Endothelial cell of umbilical vein (primary cell): ENCODE results near the gene NF1. TPM values are rescaled to one million over a fixed set of nuclear protein-coding genes. Genes with fewer than 3 reads are reported as not detected.

Experiments
- BruUV-seq: library from RNA; stranded (reverse); fragments of 400-500 nt; replicated peaks from 2 replicates; lab custom pipeline; 2021; lab: Mats Ljungman, UMichigan
- CTCF ChIA-PET: fragments of 300-600, 350-600 bp; sonication (Branson Sonifier 250); formaldehyde crosslinking; loops from one replicate; lab custom pipeline; 2021; ENCODE audit warnings: antibody characterized with exemption, inconsistent platforms; lab: Charles Lee
- POLR2A ChIA-PET: fragments of 300-600, 350-600 bp; sonication (Branson Sonifier 250); formaldehyde crosslinking; loops from one replicate; lab custom pipeline; 2021; ENCODE audit warnings: antibody characterized with exemption, inconsistent platforms; lab: Charles Lee
- DNase-seq: peaks from one replicate; pipeline ENCODE4 v3.0.0-alpha.2; 2011; ENCODE audit warnings: low read depth, low spot score
- FAIRE-seq: peaks from 2 replicates; lab custom pipeline; 2011; peaks lifted over from hg19 to GRCh38; lab: Jason Lieb, UNC
- H2AFZ ChIP-seq: 2 replicates; pipeline ENCODE4 v1.6.0; 2012; ENCODE audit warnings: low read depth, low read length, control low read depth, inconsistent platforms
- H3K27ac ChIP-seq: 2 replicates; pipeline ENCODE4 v1.5.1; 2011; ENCODE audit warnings: low read depth, mild to moderate bottlenecking, control low read depth, low read length, moderate library complexity; ENCODE audit not compliant: insufficient read depth
- H3K27me3 ChIP-seq, 2 experiments: 2 replicates each; pipeline versions ENCODE4 v1.6.0 to v1.6.1; 2011; ENCODE audit warnings: low read length in 2 of 2, mixed read lengths in 1 of 2; ENCODE audit not compliant: control insufficient read depth in 2 of 2, insufficient read depth in 2 of 2
- H3K36me3 ChIP-seq, 2 experiments: 2 replicates in 1 of 2; 3 replicates in 1 of 2; pipeline ENCODE4 v1.5.1; 2011; ENCODE audit warnings: low read length in 2 of 2, mild to moderate bottlenecking in 1 of 2, moderate library complexity in 1 of 2; ENCODE audit not compliant: control insufficient read depth in 2 of 2, insufficient read depth in 2 of 2; ENCODE audit errors: extremely low read depth in 1 of 2
- H3K4me1 ChIP-seq: 3 replicates; pipeline ENCODE4 v1.5.1; 2011; ENCODE audit warnings: mild to moderate bottlenecking, low read length; ENCODE audit not compliant: control insufficient read depth, insufficient read depth; ENCODE audit errors: extremely low read depth
- H3K4me2 ChIP-seq: 2 replicates; pipeline ENCODE4 v1.6.1; 2011; ENCODE audit warnings: low read length, control low read depth, mixed read lengths; ENCODE audit not compliant: insufficient read depth
- H3K4me3 ChIP-seq, 3 experiments: fragments of 200-600 bp in 1 of 3; sonication (generic), shearing (Covaris generic) in 1 of 3; replicated peaks in 1 of 3; 2 replicates each; pipeline ENCODE4 v1.5.1; 2011 to 2016; ENCODE audit warnings: control low read depth in 3 of 3, low read length in 3 of 3, mild to moderate bottlenecking in 2 of 3, inconsistent platforms in 1 of 3, low read depth in 1 of 3, moderate library complexity in 1 of 3; ENCODE audit not compliant: insufficient read depth in 1 of 3
- H3K79me2 ChIP-seq: 2 replicates; pipeline ENCODE4 v1.6.0; 2012; ENCODE audit warnings: low read length, inconsistent platforms; ENCODE audit not compliant: control insufficient read depth, insufficient read depth
- H3K9ac ChIP-seq: replicated peaks from 2 replicates; pipeline ENCODE3; 2011; ENCODE audit warnings: low read length, control low read depth; ENCODE audit not compliant: insufficient read depth; ENCODE audit errors: extremely low read depth
- H3K9me1 ChIP-seq: replicated peaks from 3 replicates; pipeline ENCODE4 v1.6.0; 2011; ENCODE audit warnings: mild to moderate bottlenecking, low read length; ENCODE audit not compliant: control insufficient read depth, insufficient read depth; ENCODE audit errors: extremely low read depth
- H3K9me3 ChIP-seq: replicated peaks from 2 replicates; pipeline ENCODE4 v1.5.1; 2012; ENCODE audit warnings: low read length, inconsistent platforms; ENCODE audit not compliant: control insufficient read depth, insufficient read depth
- H4K20me1 ChIP-seq: replicated peaks from 2 replicates; pipeline ENCODE3; 2011; ENCODE audit warnings: mild to moderate bottlenecking, low read length; ENCODE audit not compliant: control insufficient read depth, insufficient read depth; ENCODE audit errors: extremely low read depth
- EZH2 ChIP-seq: IDR thresholded peaks from 2 replicates; pipeline ENCODE4 v1.6.1; 2012; ENCODE audit warnings: borderline replicate concordance, low read depth, mild to moderate bottlenecking, moderate library complexity, low read length, inconsistent platforms; ENCODE audit not compliant: severe bottlenecking
- FOS ChIP-seq: IDR thresholded peaks from 2 replicates; pipeline ENCODE4 v1.6.1; 2011; ENCODE audit warnings: mild to moderate bottlenecking, low read length, moderate library complexity, borderline replicate concordance; ENCODE audit not compliant: insufficient read depth
- GATA2 ChIP-seq: IDR thresholded peaks from 2 replicates; pipeline ENCODE4 v1.7.0; 2011; ENCODE audit warnings: low read depth, mild to moderate bottlenecking, moderate library complexity, mixed read lengths, low read length; ENCODE audit not compliant: insufficient read length, insufficient read depth
- JUN ChIP-seq: IDR thresholded peaks from 2 replicates; pipeline ENCODE4 v1.6.1; 2011; ENCODE audit warnings: borderline replicate concordance, low read depth; ENCODE audit not compliant: insufficient read length, insufficient read depth
- MYC ChIP-seq: IDR thresholded peaks from one replicate; pipeline ENCODE4 v1.6.1; 2011; ENCODE audit warnings: mild to moderate bottlenecking, low read depth, low read length
- POLR2A ChIP-seq: IDR thresholded peaks from 2 replicates; pipeline ENCODE4 v1.6.1; 2012; ENCODE audit warnings: low read depth, mild to moderate bottlenecking, control low read depth, low read length
- POLR2AphosphoS5 ChIP-seq: IDR thresholded peaks from 2 replicates; pipeline ENCODE4 v1.6.1; 2012; ENCODE audit warnings: low read depth, mild to moderate bottlenecking, control low read depth, low read length, moderate library complexity; ENCODE audit not compliant: insufficient read depth
- dilution Hi-C: fragments of 300-500 bp; cut with MboI; formaldehyde crosslinking; loops from one replicate; pipeline ENCODE4 v1.15.0; 2019; ENCODE audit warnings: low sequenced_read_pairs; ENCODE audit not compliant: extremely low pct_ligation_motif_present
- intact Hi-C: fragments of 100-400 bp; cut with micrococcal nuclease; formaldehyde crosslinking; loops from one replicate; pipeline ENCODE4 v1.10.0; 2022
- polyA plus RNA-seq, 4 experiments: library from polyadenylated mRNA; depleted of rRNA in 3 of 4; stranded (reverse) in 3 of 4; unstranded in 1 of 4; fragments of >200 nt; gene quantifications; 2 replicates each; pipeline versions ENCODE4 v1.2.1 to v1.2.3, GENCODE V29; 2011 to 2012; ENCODE audit warnings: missing spikeins in 1 of 4
- total RNA-seq: library from RNA; stranded (reverse); gene quantifications from 2 replicates; pipeline ENCODE4 v1.2.3, GENCODE V29; 2021
- TF ChIP-seq, protein P1 (sequence below): IDR thresholded peaks from 2 replicates; pipeline ENCODE4 v1.6.1; 2011; ENCODE audit not compliant: insufficient read depth, insufficient read length
- TF ChIP-seq, protein P2 (sequence below), 2 donors: IDR thresholded peaks; 1 replicate in 1 of 2; 2 replicates in 1 of 2; pipeline ENCODE4 v1.5.1; 2011; ENCODE audit warnings: low read length in 2 of 2, mild to moderate bottlenecking in 2 of 2, moderate library complexity in 2 of 2, control low read depth in 1 of 2, inconsistent platforms in 1 of 2, low read depth in 1 of 2; ENCODE audit not compliant: insufficient read depth in 1 of 2; ENCODE audit errors: extremely low read depth in 1 of 2

NF1 gene
- total and polyA plus RNA-seq, 2 donors (not counting 3 experiments of a cell fraction or from before 2014, with no cell fraction given), result 13.7 to 42.4 TPM

DNA sequence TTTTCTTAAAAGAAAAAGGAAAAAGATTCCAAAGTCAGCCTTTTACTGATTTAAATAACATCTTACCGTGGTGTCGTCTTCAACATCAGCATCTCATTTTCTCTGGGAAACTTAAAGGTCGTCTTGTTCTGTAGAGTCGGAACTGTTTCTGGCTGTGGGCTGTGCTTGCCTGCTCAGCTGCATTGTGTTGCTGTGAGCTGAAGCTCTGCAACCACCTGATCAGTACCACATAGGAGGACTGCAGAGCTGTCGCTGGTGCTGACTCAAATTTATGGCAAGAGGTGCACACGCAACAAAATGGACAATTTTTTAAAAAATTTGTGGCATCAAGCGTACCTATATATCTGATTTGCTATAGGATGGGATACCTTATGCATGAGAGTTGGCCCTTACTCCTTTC, 202.3 kb downstream of the NF1 start, which contains the start of gene OMG:
Gene OMG, minus strand, starts transcription at position 150 of the 400 bp plus-strand sequence. CDS start 908 bp downstream, outside the sequence.
- ChIA-PET CTCF (no interaction called here), POLR2A (no interaction called here)
- Histone ChIP-seq H3K4me1 (no peaks in the 10 kb centered on the region), H3K9me1 (no peaks in the 10 kb centered on the region), H3K36me3 (no peaks in the 10 kb centered on the region), H3K4me3 (no peak within 1 kb of the TSS), H3K9ac (no peak within 1 kb of the TSS), H3K27ac (no peak within 1 kb of the TSS), H3K27me3 (no peaks in the 10 kb centered on the region), H4K20me1 (no peaks in the 10 kb centered on the region), H2AFZ (no peak within 1 kb of the TSS), H3K4me2 (no peak within 1 kb of the TSS), H3K9me3 (no peaks in the 10 kb centered on the region), H3K79me2 (no peaks in the 10 kb centered on the region)
- intact Hi-C loops (no loop called here), dilution Hi-C loops (no loop called here)
- BruUV-seq, result no TSS peak
- no peak for TF ChIP-seq GATA2
- TF ChIP-seq MYC, result no peak
- no peak for TF ChIP-seq POLR2A
- TF ChIP-seq, protein P1, sequence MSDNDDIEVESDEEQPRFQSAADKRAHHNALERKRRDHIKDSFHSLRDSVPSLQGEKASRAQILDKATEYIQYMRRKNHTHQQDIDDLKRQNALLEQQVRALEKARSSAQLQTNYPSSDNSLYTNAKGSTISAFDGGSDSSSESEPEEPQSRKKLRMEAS, result no peak
- TF ChIP-seq EZH2, result no peak
- no peak for TF ChIP-seq JUN
- TF ChIP-seq POLR2AphosphoS5, result no peak
- TF ChIP-seq, protein P2, sequence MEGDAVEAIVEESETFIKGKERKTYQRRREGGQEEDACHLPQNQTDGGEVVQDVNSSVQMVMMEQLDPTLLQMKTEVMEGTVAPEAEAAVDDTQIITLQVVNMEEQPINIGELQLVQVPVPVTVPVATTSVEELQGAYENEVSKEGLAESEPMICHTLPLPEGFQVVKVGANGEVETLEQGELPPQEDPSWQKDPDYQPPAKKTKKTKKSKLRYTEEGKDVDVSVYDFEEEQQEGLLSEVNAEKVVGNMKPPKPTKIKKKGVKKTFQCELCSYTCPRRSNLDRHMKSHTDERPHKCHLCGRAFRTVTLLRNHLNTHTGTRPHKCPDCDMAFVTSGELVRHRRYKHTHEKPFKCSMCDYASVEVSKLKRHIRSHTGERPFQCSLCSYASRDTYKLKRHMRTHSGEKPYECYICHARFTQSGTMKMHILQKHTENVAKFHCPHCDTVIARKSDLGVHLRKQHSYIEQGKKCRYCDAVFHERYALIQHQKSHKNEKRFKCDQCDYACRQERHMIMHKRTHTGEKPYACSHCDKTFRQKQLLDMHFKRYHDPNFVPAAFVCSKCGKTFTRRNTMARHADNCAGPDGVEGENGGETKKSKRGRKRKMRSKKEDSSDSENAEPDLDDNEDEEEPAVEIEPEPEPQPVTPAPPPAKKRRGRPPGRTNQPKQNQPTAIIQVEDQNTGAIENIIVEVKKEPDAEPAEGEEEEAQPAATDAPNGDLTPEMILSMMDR (IDR thresholded peaks at IDR 0.05; ENCODE audit: extremely low read depth in 1 of 2, insufficient read depth in 1 of 2, low read depth in 1 of 2, low read length in 2 of 2), result no peak
- no peak for TF ChIP-seq FOS
- FAIRE-seq, result no peak
- no peak for DNase-seq
